ENCODE results near the gene KIZ. TPM values are rescaled to one million over a fixed set of nuclear protein-coding genes. Genes with fewer than 3 reads are reported as not detected.

Gene KIZ
- total RNA-seq, 1 donor from 2014 or later = 15.0 TPM

DNA sequence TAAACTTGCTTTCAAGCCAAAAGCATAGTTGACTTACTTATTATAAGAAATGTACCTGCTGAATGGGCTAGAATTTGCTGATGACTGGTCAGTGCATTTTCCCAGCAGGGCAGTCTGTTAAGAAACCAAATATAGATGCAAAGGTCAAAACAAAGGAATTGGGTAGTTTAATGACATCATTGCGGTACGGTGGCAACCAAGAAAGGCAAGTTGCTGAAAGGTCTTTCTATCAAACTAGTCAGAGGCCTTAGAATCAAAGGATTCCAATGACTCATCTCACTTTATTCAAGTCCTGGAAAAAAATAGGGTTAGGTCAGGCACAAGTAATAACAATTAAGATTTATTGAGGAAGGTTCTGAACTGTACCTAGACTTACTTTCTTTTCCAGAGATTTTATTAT is 76.4 kb downstream of the KIZ start:
- H3K9me3 Mint-ChIP-seq = no peaks in the 10 kb centered on the region
- no peak overlapping the region for H3K27ac Mint-ChIP-seq (ENCODE audit: unreplicated experiment)
- H3K27me3 Mint-ChIP-seq (ENCODE audit: low read depth) = peaks cover 3% of the 10 kb centered on the region
- H3K36me3 Mint-ChIP-seq (ENCODE audit: low read depth) = peaks cover 2% of the 10 kb centered on the region
- no peaks in the 10 kb centered on the region for H3K4me1 Mint-ChIP-seq
- no peak overlapping the region for H3K4me3 Mint-ChIP-seq
- no peak for DNase-seq (ENCODE audit: low read depth, low spot score)
- TF ChIP-seq, protein P1, sequence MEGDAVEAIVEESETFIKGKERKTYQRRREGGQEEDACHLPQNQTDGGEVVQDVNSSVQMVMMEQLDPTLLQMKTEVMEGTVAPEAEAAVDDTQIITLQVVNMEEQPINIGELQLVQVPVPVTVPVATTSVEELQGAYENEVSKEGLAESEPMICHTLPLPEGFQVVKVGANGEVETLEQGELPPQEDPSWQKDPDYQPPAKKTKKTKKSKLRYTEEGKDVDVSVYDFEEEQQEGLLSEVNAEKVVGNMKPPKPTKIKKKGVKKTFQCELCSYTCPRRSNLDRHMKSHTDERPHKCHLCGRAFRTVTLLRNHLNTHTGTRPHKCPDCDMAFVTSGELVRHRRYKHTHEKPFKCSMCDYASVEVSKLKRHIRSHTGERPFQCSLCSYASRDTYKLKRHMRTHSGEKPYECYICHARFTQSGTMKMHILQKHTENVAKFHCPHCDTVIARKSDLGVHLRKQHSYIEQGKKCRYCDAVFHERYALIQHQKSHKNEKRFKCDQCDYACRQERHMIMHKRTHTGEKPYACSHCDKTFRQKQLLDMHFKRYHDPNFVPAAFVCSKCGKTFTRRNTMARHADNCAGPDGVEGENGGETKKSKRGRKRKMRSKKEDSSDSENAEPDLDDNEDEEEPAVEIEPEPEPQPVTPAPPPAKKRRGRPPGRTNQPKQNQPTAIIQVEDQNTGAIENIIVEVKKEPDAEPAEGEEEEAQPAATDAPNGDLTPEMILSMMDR (conservative IDR thresholded peaks at IDR 0.05) = no peak

GRCh38 chr20:21203088-21203656 is 77.3 kb downstream of the KIZ start:
- no peaks in the 10 kb centered on the region for H3K4me1 Mint-ChIP-seq
- no peak for DNase-seq (ENCODE audit: low read depth, low spot score)
- H3K27me3 Mint-ChIP-seq (ENCODE audit: low read depth) = peaks cover 3% of the 10 kb centered on the region
- H3K27ac Mint-ChIP-seq (ENCODE audit: unreplicated experiment) = no peak overlapping the region
- peaks cover 2% of the 10 kb centered on the region for H3K36me3 Mint-ChIP-seq (ENCODE audit: low read depth)
- no peak overlapping the region for H3K4me3 Mint-ChIP-seq
- TF ChIP-seq, protein P1 (conservative IDR thresholded peaks at IDR 0.05) = no peak
- no peaks in the 10 kb centered on the region for H3K9me3 Mint-ChIP-seq

DNA sequence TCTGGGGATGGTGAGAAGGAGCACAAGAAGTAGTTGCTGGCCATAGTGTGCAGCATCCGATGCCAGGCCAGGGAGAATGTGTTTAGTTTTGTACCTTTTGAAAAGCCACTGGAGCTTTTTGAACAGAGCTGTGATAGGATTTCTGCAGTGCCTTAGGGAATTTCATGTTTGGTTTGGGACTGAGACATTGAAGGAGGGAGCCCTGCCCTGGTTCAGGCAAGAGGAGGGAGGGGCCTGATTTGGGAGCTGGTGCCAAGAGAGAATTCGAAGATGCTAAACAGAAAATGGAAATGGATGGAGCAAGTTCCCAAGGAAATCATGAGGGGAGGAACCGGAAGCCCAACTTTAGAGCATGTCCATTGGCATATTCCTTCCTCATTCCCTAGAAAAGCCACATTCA is 80.7 kb downstream of the KIZ start:
- H3K4me3 Mint-ChIP-seq = no peak overlapping the region
- H3K4me1 Mint-ChIP-seq = no peaks in the 10 kb centered on the region
- DNase-seq (ENCODE audit: low read depth, low spot score) = no peak
- peaks cover 2% of the 10 kb centered on the region for H3K36me3 Mint-ChIP-seq (ENCODE audit: low read depth)
- TF ChIP-seq, protein P1 (conservative IDR thresholded peaks at IDR 0.05) = no peak
- H3K27me3 Mint-ChIP-seq (ENCODE audit: low read depth) = no peaks in the 10 kb centered on the region
- H3K27ac Mint-ChIP-seq (ENCODE audit: unreplicated experiment) = no peak overlapping the region
- H3K9me3 Mint-ChIP-seq = no peaks in the 10 kb centered on the region

DNA sequence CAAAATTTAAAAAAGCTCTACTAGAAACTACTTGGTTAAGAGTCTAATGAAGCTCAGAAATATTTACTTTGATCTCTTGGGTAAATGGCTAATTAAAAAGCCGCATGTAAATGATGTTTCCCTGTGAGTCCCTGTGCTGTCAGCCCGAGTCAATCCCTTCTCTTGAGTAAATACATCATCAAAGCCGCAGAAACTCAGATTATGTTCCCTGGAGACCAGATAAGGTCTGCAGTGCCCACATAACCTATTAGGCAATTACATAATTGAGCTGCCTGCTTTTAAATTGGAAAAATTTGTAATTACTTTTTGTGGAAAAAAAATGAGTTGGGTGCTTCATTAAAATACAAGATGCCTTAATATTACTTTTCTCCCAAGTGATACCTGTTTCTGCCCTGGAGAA is 83.1 kb downstream of the KIZ start:
- no peaks in the 10 kb centered on the region for H3K9me3 Mint-ChIP-seq
- no peaks in the 10 kb centered on the region for H3K4me1 Mint-ChIP-seq
- H3K27ac Mint-ChIP-seq (ENCODE audit: unreplicated experiment) = no peak overlapping the region
- no peak overlapping the region for H3K4me3 Mint-ChIP-seq
- peaks cover 2% of the 10 kb centered on the region for H3K36me3 Mint-ChIP-seq (ENCODE audit: low read depth)
- no peak for DNase-seq (ENCODE audit: low read depth, low spot score)
- H3K27me3 Mint-ChIP-seq (ENCODE audit: low read depth) = peaks cover 3% of the 10 kb centered on the region
- TF ChIP-seq, protein P1 (conservative IDR thresholded peaks at IDR 0.05) = no peak

DNA sequence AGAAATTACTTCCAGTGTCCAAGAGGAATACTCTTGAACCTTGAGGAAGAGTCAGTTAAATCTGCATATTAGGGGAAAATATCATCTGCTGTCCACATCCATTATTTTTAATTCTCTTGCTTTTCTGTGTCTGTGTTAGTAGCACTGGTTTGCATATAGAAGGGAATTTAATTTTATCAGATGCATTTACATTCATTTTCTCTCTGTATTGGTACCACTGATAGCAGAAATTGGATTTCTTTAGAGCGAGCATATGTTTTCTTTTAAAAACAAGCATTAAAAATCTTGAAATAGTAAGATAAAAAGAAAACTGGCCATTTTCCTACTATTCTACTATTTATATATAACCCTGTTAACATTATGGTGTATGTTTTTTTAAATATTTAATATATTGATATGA is 83.8 kb downstream of the KIZ start:
- no peak for DNase-seq (ENCODE audit: low read depth, low spot score)
- peaks cover 3% of the 10 kb centered on the region for H3K27me3 Mint-ChIP-seq (ENCODE audit: low read depth)
- no peak overlapping the region for H3K4me3 Mint-ChIP-seq
- peaks cover 2% of the 10 kb centered on the region for H3K36me3 Mint-ChIP-seq (ENCODE audit: low read depth)
- peaks cover 6% of the 10 kb centered on the region for H3K4me1 Mint-ChIP-seq
- TF ChIP-seq, protein P1 (conservative IDR thresholded peaks at IDR 0.05) = no peak
- H3K27ac Mint-ChIP-seq (ENCODE audit: unreplicated experiment) = no peak overlapping the region
- no peaks in the 10 kb centered on the region for H3K9me3 Mint-ChIP-seq

Data from neural crest cell (in vitro differentiated cells).